NCI-H82 treated with DMSO at 0.1 percent for 48 hours (cell line): ENCODE data around the gene EIF2B2.
"Not testable (repeated sequence)": the region's sequence is repeated elsewhere in the genome, so short reads cannot be mapped to it uniquely, and the experiment has no call there.

ENCODE experiments used
- DNase-seq: peaks from one replicate; lab custom pipeline; 2025; ENCODE audit not compliant: unreplicated experiment; lab: John Stamatoyannopoulos, UW

Gene EIF2B2

GRCh38 chr14:74988131-74988530 lies 14.6 kb upstream of the EIF2B2 start:
- no peak for DNase-seq

- DNase-seq: no peak
Measured at GRCh38 chr14:74988993-74989392, 13.7 kb upstream of the EIF2B2 start.

DNA sequence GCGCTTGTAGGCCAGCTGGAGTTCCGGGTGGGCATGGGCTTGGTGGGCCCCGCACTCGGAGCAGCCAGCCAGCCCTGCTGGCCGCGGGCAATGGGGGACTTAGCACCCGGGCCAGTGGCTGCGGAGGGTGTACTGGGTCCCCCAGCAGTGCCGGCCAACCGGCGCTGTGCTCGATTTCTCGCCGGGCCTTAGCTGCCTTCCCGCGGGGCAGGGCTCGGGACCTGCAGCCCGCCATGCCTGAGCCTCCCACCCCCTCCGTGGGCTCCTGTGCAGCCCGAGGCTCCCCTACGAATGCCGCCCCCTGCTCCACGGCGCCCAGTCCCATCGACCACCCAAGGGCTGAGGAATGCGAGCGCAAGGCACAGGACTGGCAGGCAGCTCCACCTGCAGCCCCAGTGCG lies 8.5 kb upstream of the EIF2B2 start:
- not testable (repeated sequence) for DNase-seq

GRCh38 chr14:74995781-74996180 lies 6.9 kb upstream of the EIF2B2 start:
- DNase-seq: not testable (repeated sequence)

DNA sequence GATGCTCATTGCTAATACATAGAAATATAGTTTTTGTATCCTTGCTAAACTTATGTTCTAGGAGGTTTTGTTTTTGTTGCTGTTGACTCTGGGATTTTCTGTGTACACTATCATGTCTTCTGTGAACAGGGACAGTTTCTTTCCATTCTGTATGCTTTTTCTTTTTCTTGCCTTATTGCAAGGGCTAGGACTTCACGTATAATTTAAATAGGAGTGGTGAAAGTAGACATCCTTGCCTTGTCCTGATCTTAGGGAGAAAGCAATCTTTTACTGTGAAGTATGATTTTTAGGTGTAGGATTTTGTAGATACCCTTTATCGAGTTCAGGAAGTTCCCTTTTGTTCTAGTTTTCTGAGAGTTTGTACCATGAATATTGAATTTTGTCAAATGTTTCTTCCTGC lies 1.5 kb upstream of the EIF2B2 start:
- DNase-seq: no peak

- DNase-seq: no peak
Measured at GRCh38 chr14:75001899-75002298, 822 bp upstream of the EIF2B2 start.

GRCh38 chr14:75003250-75004027 lies 718 bp downstream of the EIF2B2 start:
- DNase-seq: no peak

DNA sequence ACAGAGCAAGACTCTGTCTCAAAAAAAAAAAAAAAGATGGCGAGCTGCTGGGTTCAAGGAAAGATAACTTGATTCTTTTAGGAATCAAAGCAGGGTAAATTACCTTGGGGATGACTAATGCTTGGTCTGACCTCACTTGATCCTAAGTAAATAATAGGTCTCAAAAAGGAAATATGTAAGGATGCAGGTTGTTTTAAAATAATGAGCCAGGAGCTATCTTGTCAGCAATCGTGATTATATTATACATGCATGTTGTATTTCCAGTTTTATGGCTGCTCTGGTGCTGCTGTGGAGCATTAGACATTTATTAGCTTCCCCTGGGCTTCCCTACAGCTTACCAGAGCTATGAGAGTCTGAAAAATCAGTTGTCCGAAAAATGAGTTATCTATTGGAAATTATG lies 2.6 kb downstream of the EIF2B2 start:
- DNase-seq: no peak

- DNase-seq: no peak
Measured at GRCh38 chr14:75009176-75009575, 6.5 kb downstream of the EIF2B2 start.

DNA sequence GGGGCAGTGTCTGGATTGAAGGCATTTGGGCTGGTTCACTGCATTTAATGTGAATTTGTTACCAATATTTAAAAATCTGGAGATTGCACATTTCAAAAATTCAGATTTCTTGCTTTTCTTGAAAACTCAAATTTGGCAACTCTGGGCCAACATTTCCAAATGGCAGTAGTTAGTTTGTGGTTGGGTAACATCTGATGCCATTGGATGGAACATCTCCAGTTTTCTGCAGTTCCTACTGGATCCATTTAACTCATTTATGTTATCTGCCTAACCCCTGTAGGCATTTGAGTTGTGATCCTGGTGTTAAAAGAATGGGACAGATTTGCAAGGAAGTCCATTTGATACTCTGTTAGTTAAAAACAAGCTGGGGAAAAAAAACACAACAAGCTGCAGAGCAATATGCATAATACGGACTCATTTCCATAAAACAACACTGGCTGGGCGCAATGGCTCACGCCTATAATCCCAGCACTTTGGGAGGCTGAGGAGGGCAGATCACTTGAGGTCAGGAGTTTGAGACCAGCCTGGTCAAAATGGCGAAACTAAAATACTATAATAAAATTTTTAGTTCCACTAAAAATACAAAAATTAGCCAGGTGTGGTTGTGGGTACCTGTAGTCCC lies 7.9 kb downstream of the EIF2B2 start:
- no peak for DNase-seq

- DNase-seq: no peak
Measured at GRCh38 chr14:75011356-75011994, 8.8 kb downstream of the EIF2B2 start.

DNA sequence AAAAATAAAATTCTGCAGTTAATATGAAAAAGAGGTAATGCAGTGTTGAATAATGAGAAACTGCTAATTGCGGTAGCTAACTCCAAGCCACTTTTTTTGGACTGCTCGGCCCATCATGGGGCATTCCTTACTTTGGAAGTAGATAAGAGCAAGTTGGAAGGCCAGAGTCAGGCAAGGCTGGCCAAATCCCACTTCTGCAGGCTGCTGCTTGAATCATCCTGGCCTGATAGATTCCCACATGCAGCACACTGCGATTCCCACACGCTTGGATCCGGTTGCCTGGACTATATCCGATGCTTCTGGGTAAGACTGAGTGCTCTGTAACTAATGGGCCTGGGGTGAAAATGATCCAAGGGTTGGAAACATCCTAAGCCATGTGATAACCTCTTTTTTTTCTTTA lies 10.6 kb downstream of the EIF2B2 start:
- DNase-seq: no peak

DNA sequence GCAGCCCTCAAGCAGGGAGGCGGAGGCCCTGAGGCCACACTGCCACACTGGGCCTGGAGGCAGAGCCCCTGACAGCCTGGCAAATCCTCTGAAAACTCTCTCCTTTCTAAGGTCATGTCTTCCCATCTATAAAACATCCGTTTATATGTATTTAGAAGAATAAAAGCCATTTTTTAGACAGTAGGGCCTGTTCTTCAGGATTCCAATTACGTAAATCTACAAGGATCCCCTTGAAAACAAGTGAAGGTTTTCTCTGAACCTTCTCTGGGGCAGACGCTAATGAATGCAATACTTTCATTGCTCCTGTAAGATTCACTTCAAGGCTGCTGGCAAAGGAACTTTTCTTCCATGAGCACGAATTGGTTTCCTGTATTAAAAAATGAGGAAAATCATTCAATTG lies 12.8 kb downstream of the EIF2B2 start:
- DNase-seq: no peak

DNA sequence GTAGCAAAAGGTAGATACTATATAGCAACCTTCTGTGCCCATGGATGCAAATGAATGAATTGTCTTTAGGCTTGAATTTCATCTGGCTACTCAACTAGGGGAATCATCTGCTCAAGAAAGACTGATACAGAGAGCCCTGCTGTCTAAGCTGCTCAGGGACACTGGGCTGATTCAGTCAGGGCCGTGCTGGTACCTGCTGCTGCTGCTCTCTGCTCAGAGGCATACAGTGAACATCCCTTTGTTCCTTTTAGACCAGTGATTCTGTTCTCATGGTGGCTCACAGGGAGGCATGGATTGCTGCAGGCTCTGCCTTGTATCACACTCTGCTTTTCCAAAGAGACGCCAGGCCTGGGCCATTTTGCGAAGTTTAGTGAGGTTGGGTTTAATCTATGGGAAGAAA lies 14.1 kb downstream of the EIF2B2 start:
- DNase-seq: no peak

- DNase-seq: no peak
Measured at GRCh38 chr14:75018694-75019093, 16.0 kb downstream of the EIF2B2 start.

DNA sequence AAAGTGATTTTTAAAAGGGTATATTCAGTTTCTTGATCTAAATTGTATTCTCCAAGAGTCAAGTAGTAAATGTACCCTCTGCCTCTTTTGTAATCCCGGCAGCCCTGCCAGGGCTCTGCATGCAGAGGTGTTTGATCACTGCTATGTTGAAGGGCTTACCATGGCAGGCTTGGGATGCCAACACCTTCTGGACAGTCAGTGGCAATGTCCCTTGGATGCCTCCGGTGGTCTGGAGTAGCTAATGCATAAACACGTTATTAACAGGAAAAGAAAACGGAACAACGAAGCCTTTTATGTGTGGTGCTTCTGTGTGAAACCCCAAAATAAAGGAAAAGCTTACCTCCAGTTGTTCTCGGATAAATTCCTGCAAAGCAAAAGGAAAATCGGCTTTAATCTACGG lies 19.9 kb downstream of the EIF2B2 start:
- DNase-seq: no peak

DNA sequence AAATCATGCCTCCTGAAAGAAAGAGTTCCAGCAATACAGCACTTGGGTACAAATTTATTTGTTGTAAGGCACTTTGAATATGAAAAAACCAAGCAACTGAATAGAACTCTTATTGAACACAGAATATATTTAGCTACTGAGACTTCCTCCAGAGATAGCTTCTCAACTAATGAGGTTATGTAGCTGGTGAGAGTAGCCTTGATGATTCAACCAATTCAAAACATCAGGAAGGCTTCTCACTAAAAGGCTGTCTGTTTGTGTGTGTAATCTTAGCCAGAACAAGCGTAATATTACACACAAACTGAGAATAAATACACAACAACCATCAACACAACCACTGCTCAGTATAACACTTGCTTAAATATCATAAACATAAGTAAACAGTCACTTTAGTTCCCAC lies 20.4 kb downstream of the EIF2B2 start:
- no peak for DNase-seq

- DNase-seq: no peak
Measured at GRCh38 chr14:75025082-75025481, 22.4 kb downstream of the EIF2B2 start.

DNA sequence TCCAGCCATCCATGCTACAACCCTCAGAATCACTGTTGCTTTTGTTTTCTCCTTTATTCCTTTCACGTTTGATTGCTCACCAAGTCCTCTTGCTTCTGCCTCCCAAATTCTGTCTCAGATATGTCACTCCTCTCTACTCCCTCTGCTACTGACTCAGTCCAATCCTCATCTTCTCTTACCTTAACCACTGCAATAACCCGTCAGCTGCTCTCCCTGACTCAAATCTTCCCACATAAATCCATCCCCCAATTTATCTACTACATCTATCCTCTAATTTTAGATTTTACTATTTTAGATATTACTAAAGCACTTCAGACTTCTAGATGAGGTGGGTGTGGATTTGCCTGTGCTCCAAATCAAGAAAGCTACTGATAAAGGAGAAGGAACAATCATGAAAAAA lies 23.2 kb downstream of the EIF2B2 start:
- no peak for DNase-seq

DNA sequence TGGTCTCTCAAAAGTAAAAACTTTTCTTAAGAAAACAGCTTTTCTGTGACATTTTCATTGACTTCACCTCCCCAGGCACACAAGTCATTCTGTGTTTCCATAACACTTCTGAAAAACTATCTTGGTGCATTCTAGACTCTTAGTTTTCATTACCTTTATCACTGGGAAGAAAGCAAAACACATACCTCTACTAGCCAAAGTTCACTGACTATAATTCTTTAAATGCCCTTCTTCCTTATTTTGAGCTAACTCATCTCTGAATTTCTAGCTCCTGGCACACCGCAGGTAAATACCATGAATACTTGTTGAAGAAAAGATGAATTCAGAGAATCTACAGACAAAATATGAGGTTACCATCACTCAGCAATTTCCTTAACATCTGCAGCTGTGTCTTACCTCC lies 27.4 kb downstream of the EIF2B2 start:
- DNase-seq: no peak

GRCh38 chr14:75032939-75033338 lies 30.2 kb downstream of the EIF2B2 start:
- no peak for DNase-seq

DNA sequence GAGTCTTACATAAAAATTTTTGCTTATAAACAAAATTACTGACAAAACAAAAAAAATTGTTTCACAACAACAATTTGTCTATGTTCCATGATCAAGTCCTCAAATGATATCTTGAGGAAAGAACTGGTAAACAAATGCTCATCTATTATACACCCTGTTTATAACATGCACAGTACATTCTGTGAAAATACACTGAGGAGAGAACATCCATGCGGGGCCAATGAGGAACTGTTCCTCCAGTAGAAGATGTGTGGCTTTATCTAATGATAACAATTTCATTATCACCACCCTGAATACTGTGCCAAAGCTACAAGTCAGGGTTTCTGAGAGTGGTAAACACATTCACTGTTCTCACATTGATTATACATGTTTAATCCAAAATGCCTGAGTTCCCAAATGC lies 37.8 kb downstream of the EIF2B2 start:
- no peak for DNase-seq
